Hematopoietic multipotent progenitor cell treated with erythropoietin and hydrocortisone succinate and interleukin-3 and kit ligand, for 6 days (in vitro differentiated cells): ENCODE data around the gene CDK14.

Experiments
- DNase-seq: peaks from one replicate; pipeline ENCODE4 v3.0.0-alpha.2; 2015

CDK14 gene

DNA sequence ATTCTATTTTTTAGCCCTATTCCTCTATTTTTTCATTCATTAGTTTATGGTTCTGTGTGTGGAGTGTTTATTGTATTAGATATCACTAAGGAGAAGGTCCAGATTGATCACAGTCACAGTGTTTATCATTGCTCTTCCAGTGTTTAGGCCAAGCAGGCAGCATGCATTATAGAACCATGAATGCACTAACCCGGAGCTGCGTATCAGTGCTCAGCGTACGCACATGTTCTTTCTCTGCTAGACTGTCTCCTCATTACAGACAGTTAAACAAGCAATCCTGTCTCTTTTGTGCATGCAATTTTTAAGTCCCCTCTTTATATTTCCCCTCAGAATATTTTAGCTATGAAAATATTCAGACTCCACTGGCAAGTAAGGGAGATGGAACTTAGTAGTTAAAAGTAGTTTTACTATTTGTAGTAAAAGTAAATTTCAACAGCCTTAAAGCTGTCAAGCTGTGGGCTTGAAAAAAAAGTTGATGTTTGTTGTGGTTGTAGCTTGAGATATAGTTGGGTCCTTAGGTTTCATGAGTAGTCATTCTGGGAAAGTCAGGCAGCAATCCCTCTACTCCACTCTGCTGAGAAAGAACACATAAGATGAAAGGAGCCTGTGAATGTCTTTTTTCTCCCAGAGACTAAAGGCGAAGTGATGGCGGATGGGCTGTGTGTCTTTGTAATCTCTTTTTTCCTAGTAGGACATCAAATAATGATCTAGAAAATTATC is 260.4 kb downstream of the CDK14 start:
- no peak for DNase-seq

DNA sequence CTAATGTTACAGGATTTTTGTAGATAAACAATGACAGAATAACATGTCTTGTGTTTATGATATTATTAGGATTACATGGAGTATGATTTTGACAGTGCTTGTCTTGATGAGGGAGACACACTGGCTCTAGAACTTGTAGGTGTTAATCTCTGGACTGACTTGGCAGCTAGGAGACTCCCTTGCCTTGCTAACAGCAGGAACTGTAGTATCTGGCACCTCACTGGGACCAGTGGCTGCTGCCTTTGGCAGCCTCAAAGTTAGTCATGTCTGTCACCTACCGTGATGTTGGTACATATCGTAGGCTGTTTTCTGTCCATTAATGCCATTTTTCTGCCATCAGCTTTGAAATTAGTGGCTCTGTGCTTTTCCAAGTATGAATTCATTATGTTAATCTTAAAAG is 261.5 kb downstream of the CDK14 start:
- DNase-seq: no peak

DNA sequence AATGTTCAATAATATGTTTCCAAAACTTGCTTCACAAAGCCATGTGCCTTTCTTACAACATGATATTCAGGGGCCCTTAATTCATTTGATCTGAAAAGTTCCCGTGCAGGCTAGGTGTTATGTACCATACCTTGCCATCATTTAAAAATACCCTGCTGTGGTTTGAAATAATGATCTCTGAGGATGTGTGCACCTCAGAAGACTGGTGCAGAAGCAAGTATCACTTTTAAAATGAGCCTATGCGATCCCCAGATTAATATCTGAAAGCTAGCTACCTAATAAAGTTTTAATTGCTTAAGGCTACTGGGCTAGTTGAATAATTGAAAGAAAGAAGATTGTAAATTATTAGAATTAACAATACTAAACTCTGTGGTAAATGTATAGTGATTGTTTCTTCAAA is 262.4 kb downstream of the CDK14 start:
- no peak for DNase-seq

DNA sequence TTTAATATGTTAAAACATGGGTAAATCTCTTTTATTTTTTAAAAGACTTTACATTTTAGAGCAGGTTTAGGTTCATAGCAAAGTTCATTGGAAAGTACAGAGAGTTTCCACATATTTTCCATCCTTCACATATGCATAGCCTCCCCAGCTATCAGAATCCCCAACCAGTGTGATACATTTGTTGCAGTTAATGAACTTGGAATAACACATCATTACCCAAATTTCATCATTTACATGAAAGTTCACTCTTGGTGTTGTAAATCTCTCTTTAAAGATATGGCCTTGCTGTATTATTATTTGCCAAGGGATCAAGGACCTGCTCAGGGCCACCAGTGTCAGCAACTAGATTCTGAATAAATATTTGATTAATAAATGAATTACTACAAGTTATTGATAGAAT is 263.4 kb downstream of the CDK14 start:
- DNase-seq: no peak

DNA sequence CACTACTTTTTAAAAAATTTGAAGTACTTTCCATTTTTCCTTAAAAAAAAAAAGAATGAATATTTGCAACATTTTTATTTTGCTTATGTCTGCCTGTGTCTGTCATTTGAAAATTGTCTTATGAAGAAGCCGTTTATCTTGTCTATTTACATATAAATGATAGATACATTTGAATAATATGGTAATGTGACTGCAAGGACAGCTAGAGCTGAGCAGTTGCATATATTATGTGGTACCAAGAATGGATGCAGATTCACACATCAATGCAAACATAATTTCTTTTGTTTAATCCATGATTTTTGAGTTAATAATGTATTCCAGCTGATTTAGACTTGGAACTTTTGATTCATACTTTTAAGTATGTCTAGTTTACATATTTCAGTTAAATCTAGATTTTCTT is 268.0 kb downstream of the CDK14 start:
- no peak for DNase-seq

- DNase-seq: no peak
Observed at GRCh38 chr7:90869335-90869734, 273.2 kb downstream of the CDK14 start.

- no peak for DNase-seq
Observed at GRCh38 chr7:90876701-90877100, 280.6 kb downstream of the CDK14 start.

GRCh38 chr7:90877201-90877600 is 281.1 kb downstream of the CDK14 start:
- no peak for DNase-seq

DNA sequence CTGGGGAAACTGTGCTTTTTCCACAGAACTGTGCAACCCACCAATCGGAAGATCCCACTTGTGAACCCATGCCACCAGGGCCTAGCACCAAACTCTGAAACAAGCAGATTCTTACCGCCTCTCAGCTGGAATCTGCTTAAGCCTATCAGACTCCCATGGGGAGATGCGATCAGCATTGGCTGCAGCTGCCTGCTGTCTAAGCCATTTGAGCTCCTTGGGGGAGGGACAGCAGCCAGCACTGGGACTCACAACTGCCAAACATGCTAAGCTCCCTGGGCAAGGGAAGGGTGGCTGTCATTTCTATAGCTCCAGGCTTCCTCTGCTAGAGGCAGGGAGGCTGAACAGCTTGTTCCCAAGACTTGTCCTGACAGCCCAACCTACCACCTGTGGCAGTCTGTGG is 283.8 kb downstream of the CDK14 start:
- DNase-seq: no peak

DNA sequence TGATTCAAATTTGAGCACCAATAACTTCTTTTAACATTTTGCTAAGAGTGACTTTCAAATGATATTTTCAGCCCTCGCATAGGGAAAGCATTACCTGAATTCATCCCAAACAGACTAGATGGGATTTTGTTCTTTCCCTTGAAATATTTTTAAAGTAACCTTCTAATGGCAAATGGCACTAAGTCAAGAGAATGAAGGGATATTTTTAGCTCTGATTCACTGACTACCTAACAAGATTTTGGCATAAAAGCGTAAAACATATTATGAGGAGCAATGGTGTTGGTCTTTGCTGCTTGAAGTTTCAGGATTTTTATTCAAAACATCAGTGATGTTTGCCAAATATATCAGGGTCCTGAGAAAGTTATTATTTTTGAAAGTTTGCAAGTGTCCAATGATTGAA is 290.3 kb downstream of the CDK14 start:
- no peak for DNase-seq

- no peak for DNase-seq
Observed at GRCh38 chr7:90889210-90889609, 293.1 kb downstream of the CDK14 start.

DNA sequence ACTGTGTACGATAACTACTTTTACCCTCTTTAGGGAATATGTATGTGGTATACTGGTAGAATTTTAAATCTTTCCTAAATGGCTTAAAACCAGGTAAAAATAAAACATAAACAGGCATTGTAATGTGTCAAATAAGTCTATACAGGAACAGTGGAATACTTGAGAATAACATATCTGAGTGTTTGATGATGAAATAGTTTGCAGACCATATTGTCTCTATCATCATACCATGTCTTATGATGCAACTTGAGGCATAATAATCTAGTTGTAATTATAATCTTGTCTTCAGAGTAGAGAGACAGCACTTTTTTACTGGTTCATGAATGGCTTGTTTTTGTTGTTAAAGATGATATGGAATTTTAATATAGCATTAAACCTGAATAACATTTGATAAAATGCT is 293.5 kb downstream of the CDK14 start:
- DNase-seq: no peak

DNA sequence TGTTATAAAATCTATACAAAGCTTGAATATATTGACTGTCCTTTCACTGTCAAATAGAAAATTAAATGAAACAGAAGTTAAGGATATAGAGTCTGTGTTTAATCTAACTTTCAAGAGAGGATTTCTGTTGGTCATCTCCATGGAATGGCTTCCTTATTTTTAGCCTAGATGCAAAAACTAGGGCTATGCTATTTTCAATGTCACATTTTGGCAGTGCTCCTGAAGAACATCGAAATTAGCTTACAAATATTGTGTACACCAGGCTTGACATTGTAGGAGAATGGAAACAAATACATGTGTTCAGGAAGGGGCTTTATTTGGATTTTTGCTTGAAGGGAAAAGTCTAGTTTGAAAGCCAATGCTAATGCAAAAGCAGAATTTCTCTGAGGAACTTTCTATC is 295.4 kb downstream of the CDK14 start:
- DNase-seq: no peak

GRCh38 chr7:90892213-90892612 is 296.1 kb downstream of the CDK14 start:
- DNase-seq: no peak

GRCh38 chr7:90894122-90894521 is 298.0 kb downstream of the CDK14 start:
- no peak for DNase-seq

GRCh38 chr7:90896458-90896857 is 300.3 kb downstream of the CDK14 start:
- DNase-seq: no peak

DNA sequence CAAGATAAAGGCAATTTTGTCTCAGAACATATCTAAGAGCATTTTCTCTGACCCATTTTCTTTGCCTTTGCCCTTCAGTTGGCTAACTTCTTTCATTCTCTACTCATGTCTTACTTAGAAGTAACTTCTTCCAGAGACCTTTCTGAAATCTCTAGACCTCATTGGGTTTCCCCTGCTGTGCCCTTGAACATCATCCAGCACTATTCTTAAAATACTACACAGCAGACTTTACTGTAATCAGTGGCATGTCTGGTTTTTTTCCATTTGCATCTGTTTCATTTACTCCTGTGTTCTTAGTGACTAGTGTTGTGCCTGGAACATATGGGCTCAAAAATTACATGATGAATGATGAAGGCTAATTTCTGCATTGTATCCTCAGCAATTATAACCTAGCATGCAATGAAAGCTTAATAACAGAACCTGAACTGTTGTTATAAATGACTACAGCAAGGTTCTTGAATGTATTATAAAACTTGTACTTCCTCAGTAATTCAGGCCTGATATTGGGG is 301.9 kb downstream of the CDK14 start:
- no peak for DNase-seq

DNA sequence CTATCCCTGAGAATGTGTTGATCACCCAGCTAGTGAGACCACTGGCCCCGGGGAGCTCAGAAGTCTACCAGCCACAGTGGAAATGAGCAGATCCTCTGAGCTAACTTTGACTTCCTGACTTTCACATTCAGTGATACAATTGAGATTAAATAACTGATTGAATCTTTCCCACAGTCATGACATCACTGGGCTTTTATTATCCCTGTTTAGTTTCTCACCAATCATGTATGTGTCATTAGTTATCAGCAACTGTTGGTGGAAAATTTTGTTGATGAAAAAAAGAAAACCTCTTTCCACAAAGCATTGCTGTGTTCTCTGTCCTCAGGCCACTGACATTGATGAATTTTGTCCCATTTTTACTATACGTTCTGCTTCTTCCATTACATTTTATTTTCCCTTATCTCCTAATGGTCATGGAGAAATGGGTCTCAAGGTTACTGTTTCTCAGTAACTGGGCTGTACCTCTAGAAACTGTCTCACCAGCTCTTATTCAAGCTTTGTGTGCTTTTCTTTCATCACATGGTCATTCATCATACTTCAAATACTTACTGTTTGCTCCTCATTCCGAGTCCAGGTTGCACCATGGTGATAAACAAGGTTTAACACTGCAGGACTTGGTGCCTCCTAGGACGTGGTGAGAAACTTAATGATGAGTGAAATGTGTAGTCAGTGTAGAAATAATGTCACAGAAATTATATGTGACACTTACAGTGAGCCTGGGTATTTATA is 304.7 kb downstream of the CDK14 start:
- no peak for DNase-seq

- DNase-seq: no peak
Observed at GRCh38 chr7:90903841-90904240, 307.7 kb downstream of the CDK14 start.

DNA sequence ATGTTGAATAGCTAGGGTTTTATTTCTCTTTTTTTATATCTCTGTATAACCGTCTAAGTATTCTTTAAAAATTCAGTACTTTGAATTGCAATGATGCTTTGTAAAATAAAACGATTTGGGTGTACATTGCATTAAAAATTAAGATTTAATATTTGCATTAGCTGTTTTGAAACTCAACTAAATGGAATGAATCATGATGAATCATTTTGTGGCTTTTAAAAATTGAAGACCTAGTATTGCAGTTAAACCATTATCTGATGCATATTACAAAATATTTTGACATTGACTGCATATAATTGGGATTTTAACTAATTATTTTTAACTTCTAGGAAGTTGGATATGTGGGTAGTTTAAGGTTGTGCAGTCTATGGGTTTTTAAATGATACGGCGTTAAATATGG is 314.0 kb downstream of the CDK14 start:
- DNase-seq: no peak

DNA sequence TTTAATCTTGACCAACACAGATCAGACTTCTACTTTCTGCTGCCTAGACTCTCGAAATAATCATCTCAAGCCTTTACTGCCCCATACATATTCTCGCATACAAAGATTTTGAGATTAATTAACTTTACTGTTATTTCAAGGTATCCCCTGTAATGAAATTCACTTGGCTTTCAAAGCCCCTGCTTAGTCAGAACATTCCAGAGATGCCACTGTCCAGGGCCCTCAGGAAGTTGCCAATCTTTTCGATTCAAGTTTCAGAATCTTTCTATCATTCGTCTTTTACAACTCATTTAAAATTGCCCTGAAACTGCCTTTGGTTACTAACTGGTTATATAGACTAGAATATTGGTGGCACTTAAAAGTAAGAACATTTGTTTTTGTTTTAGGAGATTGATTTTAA is 320.2 kb downstream of the CDK14 start:
- no peak for DNase-seq

GRCh38 chr7:90917539-90917938 is 321.4 kb downstream of the CDK14 start:
- DNase-seq: no peak

DNA sequence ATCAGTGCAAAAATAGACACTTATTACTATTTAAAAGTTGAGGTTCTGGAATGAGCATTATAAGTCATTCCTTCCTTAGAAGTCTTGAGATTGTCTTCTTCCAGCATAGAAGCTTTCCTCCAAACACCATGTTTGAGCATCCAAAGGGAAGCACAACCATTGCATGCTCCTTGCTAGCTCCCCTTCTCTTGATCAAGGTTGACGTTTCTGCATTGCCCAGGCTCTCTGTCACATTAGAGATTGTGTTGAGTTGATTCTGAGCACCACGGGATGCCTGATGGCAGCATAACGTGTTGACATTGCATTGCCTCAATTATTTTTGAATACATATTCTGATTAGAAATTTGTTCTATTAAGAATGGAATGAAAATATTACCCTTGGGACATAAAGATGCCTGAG is 322.2 kb downstream of the CDK14 start:
- no peak for DNase-seq

DNA sequence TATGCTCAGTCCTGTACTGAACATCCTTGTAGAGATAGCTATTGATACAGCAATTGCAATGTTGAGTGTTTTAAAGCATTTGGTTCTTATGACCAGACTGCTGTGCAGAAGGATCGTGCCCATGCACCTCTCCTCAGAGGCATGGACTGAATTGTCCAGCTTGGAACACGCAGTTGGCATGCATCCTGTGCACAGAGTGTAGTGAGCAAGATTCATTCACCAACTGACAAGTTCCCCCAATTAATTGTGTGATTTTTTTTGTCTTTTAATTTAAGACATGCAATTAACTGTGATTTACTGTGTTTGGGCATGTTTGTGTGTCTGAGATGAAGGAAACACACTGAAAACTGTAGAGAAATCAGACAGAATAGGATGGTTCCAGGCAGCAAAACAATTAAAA is 323.7 kb downstream of the CDK14 start:
- DNase-seq: no peak

DNA sequence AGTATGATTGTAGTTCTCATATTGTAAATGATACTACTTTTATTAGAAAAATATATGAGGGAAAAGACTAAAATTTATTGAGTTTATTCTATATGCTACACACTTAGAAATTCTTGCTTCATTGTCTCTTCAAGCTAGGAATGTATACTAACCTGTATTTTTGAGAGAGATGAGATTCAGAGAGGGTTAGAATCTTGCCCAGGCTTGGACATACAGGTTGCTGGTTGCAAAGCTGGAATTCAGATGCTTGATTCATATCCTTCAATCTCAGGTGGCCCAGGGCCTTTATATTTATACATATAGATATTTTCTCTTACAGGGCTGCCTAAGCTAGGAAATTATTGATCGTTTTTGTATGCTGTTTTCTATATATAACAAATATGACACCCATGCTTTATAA is 324.2 kb downstream of the CDK14 start:
- DNase-seq: no peak
